Right lobe of liver (tissue), 6 donors: ENCODE measurements around the gene SEZ6. TPM values are rescaled to one million over a fixed set of nuclear protein-coding genes. Genes with fewer than 3 reads are reported as not detected.
"Not testable (repeated sequence)": the region's sequence is repeated elsewhere in the genome, so short reads cannot be mapped to it uniquely, and the experiment has no call there.

Experiments used
- ATAC-seq, 4 donors: fragments of 200-7000 bp; cut with Tn5 transposase; one replicate each; pipeline ENCODE4 v1.9.1; 2020; ENCODE audit warnings: mild to moderate bottlenecking in 4 of 4, moderate library complexity in 4 of 4
- DNase-seq, 3 donors: peaks; one replicate each; pipeline ENCODE4 v3.0.0-alpha.2; 2020
- H3K27ac ChIP-seq, 3 donors: fragments of 200-600 bp; one replicate each; pipeline ENCODE4 v1.8.0; 2022
- H3K27me3 ChIP-seq, 2 donors: fragments of 200-600 bp; one replicate each; pipeline ENCODE4 v1.8.0; 2022
- H3K36me3 ChIP-seq, 4 donors: fragments of 200-600 bp; sonication (generic) in 1 of 4; one replicate each; pipeline versions ENCODE4 v1.5.1 to v1.8.0; 2017 to 2022; ENCODE audit warnings: control low read depth in 1 of 4
- H3K4me1 ChIP-seq, 4 donors: fragments of 200-600 bp; sonication (generic) in 1 of 4; one replicate each; pipeline versions ENCODE4 v1.5.1 to v1.8.0; 2017 to 2022; ENCODE audit warnings: control low read depth in 1 of 4
- H3K4me3 ChIP-seq, 3 donors: fragments of 200-600 bp; one replicate each; pipeline ENCODE4 v1.8.0; 2022
- H3K9me3 ChIP-seq, 4 donors: fragments of 200-600 bp; sonication (generic) in 1 of 4; one replicate each; pipeline versions ENCODE4 v1.5.1 to v1.8.0; 2017 to 2022; ENCODE audit warnings: control low read depth in 1 of 4
- CTCF ChIP-seq, 4 donors: fragments of 200-600 bp in 3 of 4; fragments of 450-650 bp in 1 of 4; IDR thresholded peaks; one replicate each; pipeline versions ENCODE4 v1.5.1 to v1.8.0; 2016 to 2022; ENCODE audit warnings: antibody characterized with exemption in 4 of 4, mild to moderate bottlenecking in 2 of 4
- POLR2A ChIP-seq: fragments of 450-650 bp; IDR thresholded peaks from one replicate; pipeline ENCODE4 v1.6.1; 2017; ENCODE audit warnings: antibody characterized with exemption, mild to moderate bottlenecking
- WGBS: methylation state at CpG from one replicate; pipeline ENCODE4 v1.1.6; 2018; ENCODE audit warnings: low coverage, low lambda C conversion rate; ENCODE audit not compliant: insufficient coverage; ENCODE audit errors: missing lambda C conversion rate; 5-methylcytosine and 5-hydroxymethylcytosine counted together
- intact Hi-C, 2 donors: fragments of 100-400 bp; cut with DNase I; formaldehyde crosslinking; loops; one replicate each; pipeline versions ENCODE4 v1.11.2 to v1.14.1; 2022
- total RNA-seq, 6 experiments: library from RNA; depleted of rRNA in 2 of 6; stranded (reverse); fragments of >200 nt in 2 of 6; fragmentation: NEBNext Ultra II Directional in 3 of 6; extraction: Animal tissue kit (Norgen Biotek cat#: 25700) in 3 of 6; gene quantifications; one replicate each; pipeline versions ENCODE4 v1.1.0 to v1.2.4, GENCODE V29; 2016 to 2023
- donor health status: DM: no; HTN: yes; CAD: no.
- donor health status: DM: no; HTN: no; CAD: no.
- donor health status: DM: no; HTN: no; CAD: no.
- donor health status: DM: no; HTN: yes; CAD: no.
- donor health status: DM: no; HTN: yes; CAD: no.

The SEZ6 gene
- total RNA-seq, 6 experiments from 2014 or later: not detected

GRCh38 chr17:28937044-28937729, 68.6 kb downstream of the SEZ6 start:
- Histone ChIP-seq H3K27ac (peak overlapping the region; percentile 41 to 67 (median 56)), H3K4me3 (no peak overlapping the region), H3K36me3 (no peaks in the 10 kb centered on the region), H3K27me3 (no peaks in the 10 kb centered on the region), H3K9me3 (no peaks in the 10 kb centered on the region), H3K4me1 (peaks cover 0 to 58% (median 26%) of the 10 kb centered on the region in 4 donors)
- TF ChIP-seq CTCF (IDR thresholded peaks at IDR 0.05) (no peak), POLR2A (peak; percentile 28)
- peak in 1 of 3 donors; percentile 76 for DNase-seq
- intact Hi-C loops: no loop called here
- peak; percentile 77 to 83 (median 78) for ATAC-seq
- 20% methylated on average over 5 of the region's 5 CpGs for WGBS

- WGBS: 58% methylated on average over 8 of the region's 8 CpGs
- Histone ChIP-seq H3K4me1 (peaks cover 0 to 51% (median 23%) of the 10 kb centered on the region in 4 donors), H3K27ac (peak overlapping the region in 2 of 3 donors; percentile 56 to 67), H3K9me3 (no peaks in the 10 kb centered on the region), H3K4me3 (no peak overlapping the region), H3K36me3 (no peaks in the 10 kb centered on the region), H3K27me3 (no peaks in the 10 kb centered on the region)
- no peak for TF ChIP-seq CTCF (IDR thresholded peaks at IDR 0.05)
- no peak for TF ChIP-seq POLR2A
- intact Hi-C loops: no loop called here
- ATAC-seq (no peak), DNase-seq (peak in 1 of 3 donors; percentile 23)
Observed at GRCh38 chr17:28935744-28936460, 69.9 kb downstream of the SEZ6 start.

- H3K4me1 ChIP-seq: peaks cover 0 to 42% (median 18%) of the 10 kb centered on the region in 4 donors
- H3K36me3 ChIP-seq, H3K27me3 ChIP-seq, H3K9me3 ChIP-seq, intact Hi-C loops, H3K27ac ChIP-seq, H3K4me3 ChIP-seq, ATAC-seq: not testable (repeated sequence)
- WGBS: 96% methylated on average over 4 of the region's 8 CpGs
- peak in 1 of 3 donors; percentile 7 for DNase-seq
Observed at GRCh38 chr17:28934508-28934907, 71.3 kb downstream of the SEZ6 start.

GRCh38 chr17:28929787-28930186, 76.0 kb downstream of the SEZ6 start:
- no peak overlapping the region for H3K27ac ChIP-seq
- no peak for ATAC-seq
- no peak overlapping the region for H3K4me3 ChIP-seq
- peaks cover 0 to 14% (median 3%) of the 10 kb centered on the region in 4 donors for H3K36me3 ChIP-seq
- 94% methylated on average over 2 of the region's 2 CpGs for WGBS
- intact Hi-C loops: no loop called here
- DNase-seq: no peak
- peaks cover 0 to 4% (median 0%) of the 10 kb centered on the region in 4 donors for H3K4me1 ChIP-seq
- H3K9me3 ChIP-seq: no peaks in the 10 kb centered on the region
- H3K27me3 ChIP-seq: no peaks in the 10 kb centered on the region
- TF ChIP-seq POLR2A (no peak), CTCF (IDR thresholded peaks at IDR 0.05) (no peak)

- H3K4me3 ChIP-seq: no peak overlapping the region
- H3K27me3 ChIP-seq: no peaks in the 10 kb centered on the region
- WGBS: 75% methylated on average over 2 of the region's 2 CpGs
- TF ChIP-seq CTCF (IDR thresholded peaks at IDR 0.05): no peak
- TF ChIP-seq POLR2A: no peak
- peaks cover 0 to 4% (median 0%) of the 10 kb centered on the region in 4 donors for H3K4me1 ChIP-seq
- intact Hi-C loops: no loop called here
- no peak for DNase-seq
- H3K9me3 ChIP-seq: no peaks in the 10 kb centered on the region
- no peak overlapping the region for H3K27ac ChIP-seq
- peak in 1 of 4 donors; percentile 37 for ATAC-seq
- peaks cover 0 to 23% (median 9%) of the 10 kb centered on the region in 4 donors for H3K36me3 ChIP-seq
Observed at GRCh38 chr17:28928061-28928460, 77.8 kb downstream of the SEZ6 start.
